Cardiac muscle cell (in vitro differentiated cells and primary cell): Measurements from ENCODE around the gene TBXAS1. TPM values are rescaled to one million over a fixed set of nuclear protein-coding genes. Genes with fewer than 3 reads are reported as not detected.

Experiments
- DNase-seq, 2 donors: peaks; one replicate each; pipeline versions ENCODE4 v3.0.0 to v3.0.0-alpha.2; 2010 to 2017; ENCODE audit warnings: low read depth in 1 of 2, low spot score in 1 of 2
- H3K27ac ChIP-seq: fragments of 200-600 bp; sonication (generic); 2 replicates; pipeline ENCODE4 v1.5.1; 2016
- H3K27me3 ChIP-seq: fragments of 200-600 bp; sonication (generic); 2 replicates; pipeline ENCODE4 v1.6.0; 2016; ENCODE audit warnings: control low read depth
- H3K36me3 ChIP-seq: fragments of 200-600 bp; sonication (generic); 2 replicates; pipeline ENCODE4 v1.5.1; 2016; ENCODE audit warnings: control low read depth
- H3K4me1 ChIP-seq: fragments of 200-600 bp; sonication (generic); 2 replicates; pipeline ENCODE4 v1.8.1; 2017; ENCODE audit warnings: low read depth, mild to moderate bottlenecking, mixed run types
- H3K4me3 ChIP-seq: fragments of 200-600 bp; sonication (generic); 2 replicates; pipeline ENCODE4 v1.5.1; 2016; ENCODE audit warnings: mild to moderate bottlenecking
- H3K9me3 ChIP-seq: fragments of 200-600 bp; sonication (generic); 2 replicates; pipeline ENCODE4 v1.5.1; 2017; ENCODE audit warnings: low read depth, mild to moderate bottlenecking, control low read depth
- CTCF ChIP-seq: IDR thresholded peaks from 2 replicates; pipeline ENCODE4 v1.5.1; 2012; ENCODE audit warnings: low read depth, mild to moderate bottlenecking, low read length
- polyA plus RNA-seq: library from polyadenylated mRNA; unstranded; fragments of >200 nt; fragmentation: Nextera tagmentation; extraction: Ambion mirVana; gene quantifications from 2 replicates; pipeline ENCODE4 v1.2.1, GENCODE V29; 2016
- total RNA-seq: library from RNA; depleted of rRNA; stranded (reverse); fragments of >200 nt; gene quantifications from 2 replicates; pipeline ENCODE4 v1.2.3, GENCODE V29; 2016

Gene TBXAS1
- total and polyA plus RNA-seq, 2 experiments from 2014 or later = 0.83 to 6.2 TPM

DNA sequence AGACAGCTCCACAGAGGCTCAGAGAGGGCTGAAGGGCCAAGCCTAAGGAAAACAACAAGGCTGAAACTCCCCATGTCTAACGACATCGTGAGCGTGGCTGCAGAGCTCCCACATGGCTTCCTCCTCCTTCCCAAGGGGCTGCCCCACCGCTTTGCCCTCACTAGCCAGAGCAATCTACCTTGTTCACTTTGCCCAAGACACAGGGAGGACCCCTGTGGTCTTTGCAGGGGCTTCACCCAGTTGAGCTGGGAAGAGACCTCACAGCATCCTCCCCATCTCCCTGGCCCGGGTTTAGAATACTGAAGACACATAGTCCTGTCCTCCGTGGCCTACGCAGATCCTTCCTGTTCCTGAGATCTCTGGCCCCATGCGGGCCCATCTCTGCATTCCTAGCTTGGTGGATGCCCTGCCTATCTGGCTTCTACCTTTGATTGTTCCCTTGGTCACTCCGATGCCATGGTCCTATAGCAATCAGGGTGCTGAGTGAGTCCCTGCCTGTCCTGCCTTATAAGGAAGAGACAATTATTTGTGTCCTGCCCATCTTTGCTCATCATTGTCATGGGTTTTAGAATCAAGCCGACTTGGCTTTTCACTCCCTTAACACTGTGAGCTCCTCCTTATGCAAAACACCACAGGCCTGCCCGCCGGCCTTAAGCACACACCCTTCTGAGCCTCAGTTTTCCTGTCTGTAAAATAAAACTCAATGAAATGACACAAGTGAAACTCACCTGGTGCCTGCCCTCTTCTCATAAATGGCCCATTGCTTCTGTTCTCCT is 160.5 kb downstream of the TBXAS1 start:
- H3K4me3 ChIP-seq = no peak overlapping the region
- no peaks in the 10 kb centered on the region for H3K36me3 ChIP-seq
- DNase-seq = no peak
- peaks cover 2% of the 10 kb centered on the region for H3K4me1 ChIP-seq
- H3K9me3 ChIP-seq = no peaks in the 10 kb centered on the region
- TF ChIP-seq CTCF = no peak
- H3K27me3 ChIP-seq = no peaks in the 10 kb centered on the region
- H3K27ac ChIP-seq = no peak overlapping the region

- H3K4me1 ChIP-seq = peaks cover 7% of the 10 kb centered on the region
- no peaks in the 10 kb centered on the region for H3K36me3 ChIP-seq
- H3K27ac ChIP-seq = no peak overlapping the region
- H3K4me3 ChIP-seq = no peak overlapping the region
- no peak for TF ChIP-seq CTCF
- H3K9me3 ChIP-seq = no peaks in the 10 kb centered on the region
- no peak for DNase-seq
- H3K27me3 ChIP-seq = no peaks in the 10 kb centered on the region
These were observed 161.1 kb downstream of the TBXAS1 start for GRCh38 chr7:139990142-139990535.

DNA sequence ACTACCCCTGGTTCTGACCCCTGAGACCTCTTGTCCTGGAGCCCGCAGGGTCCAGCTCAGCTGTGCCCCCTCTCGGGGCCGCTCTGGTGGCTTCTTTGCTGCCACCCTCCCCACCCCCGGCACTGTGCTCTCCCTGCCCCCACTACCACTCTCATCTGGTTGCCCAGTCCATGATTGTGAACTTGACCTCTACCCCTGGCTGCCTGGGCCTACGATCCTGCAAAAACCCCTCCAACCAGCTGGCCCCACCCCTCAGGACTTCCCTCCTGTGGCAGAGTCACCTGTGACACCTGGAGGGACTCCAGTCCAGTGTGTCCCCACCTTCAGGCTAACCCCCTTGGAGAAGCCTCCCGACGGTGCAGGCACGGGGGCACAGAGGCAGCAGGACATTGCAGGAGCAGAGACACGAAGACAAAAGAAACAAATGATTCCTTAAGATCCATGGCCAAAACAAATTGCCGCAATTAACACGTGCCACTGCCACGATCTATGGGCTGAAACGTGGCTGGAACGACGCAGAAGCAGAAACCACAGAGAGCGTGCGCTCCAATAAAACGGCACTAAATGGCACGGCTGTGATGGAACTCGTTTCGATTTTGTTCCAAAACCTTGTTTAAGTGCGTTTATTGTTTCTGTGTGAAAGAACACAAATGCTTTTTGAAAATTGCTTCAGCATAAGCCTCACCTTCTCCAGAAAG is 161.7 kb downstream of the TBXAS1 start:
- Histone ChIP-seq H3K4me3 (no peak overlapping the region), H3K27ac (no peak overlapping the region), H3K36me3 (no peaks in the 10 kb centered on the region), H3K9me3 (no peaks in the 10 kb centered on the region), H3K4me1 (peaks cover 9% of the 10 kb centered on the region), H3K27me3 (no peaks in the 10 kb centered on the region)
- DNase-seq = no peak
- no peak for TF ChIP-seq CTCF

GRCh38 chr7:139991269-139991666 is 162.2 kb downstream of the TBXAS1 start:
- no peaks in the 10 kb centered on the region for H3K9me3 ChIP-seq
- H3K4me1 ChIP-seq = peaks cover 9% of the 10 kb centered on the region
- H3K36me3 ChIP-seq = no peaks in the 10 kb centered on the region
- H3K27ac ChIP-seq = no peak overlapping the region
- TF ChIP-seq CTCF = no peak
- no peak overlapping the region for H3K4me3 ChIP-seq
- no peaks in the 10 kb centered on the region for H3K27me3 ChIP-seq
- no peak for DNase-seq

DNA sequence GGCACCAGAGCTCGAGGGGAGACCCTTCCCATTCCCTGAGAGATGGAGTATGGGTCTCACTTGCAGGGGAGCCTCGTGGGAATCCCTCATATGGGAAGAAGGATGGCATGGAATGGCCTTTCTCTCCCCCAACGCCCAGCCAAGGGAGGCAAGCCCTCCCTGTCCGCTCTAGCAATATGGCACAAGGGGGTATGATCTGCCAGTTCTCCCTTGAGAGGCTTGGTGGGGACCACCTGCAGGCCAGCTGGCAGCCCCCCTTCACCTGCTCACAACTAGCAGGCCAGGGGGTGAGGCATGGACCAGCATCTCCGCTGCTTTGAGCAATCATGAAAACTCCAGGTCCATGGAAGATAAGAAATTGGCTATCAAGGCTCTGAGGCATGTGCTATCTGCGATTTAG is 162.8 kb downstream of the TBXAS1 start:
- Histone ChIP-seq H3K4me3 (no peak overlapping the region), H3K9me3 (no peaks in the 10 kb centered on the region), H3K4me1 (peaks cover 9% of the 10 kb centered on the region), H3K27ac (no peak overlapping the region), H3K36me3 (no peaks in the 10 kb centered on the region), H3K27me3 (no peaks in the 10 kb centered on the region)
- no peak for TF ChIP-seq CTCF
- no peak for DNase-seq
